ENCODE measurements around the gene SCN10A.

GRCh38 chr3:38702231-38702630, 113.8 kb downstream of the SCN10A start:
- TF ChIP-seq CTCF (IDR thresholded peaks at IDR 0.05) (no peak), POLR2AphosphoS5 (IDR thresholded peaks at IDR 0.05) (no peak), POLR2A (IDR thresholded peaks at IDR 0.05) (no peak), EP300 (IDR thresholded peaks at IDR 0.05) (no peak)

Data from suprapubic skin (tissue), 4 donors.